SK-N-SH treated with all-trans-retinoic acid at 6 μM for 48 hours (cell line): ENCODE measurements around the gene METAP1D.

Experiments
- ATAC-seq: fragments of 200-7000 bp; cut with Tn5 transposase; 3 replicates; pipeline ENCODE4 v1.9.1; 2020; ENCODE audit warnings: mild to moderate bottlenecking, moderate library complexity
- CSDC2 ChIP-seq: fragments of 250-450 bp; sonication (Bioruptor Pico); IDR thresholded peaks from 2 replicates; pipeline ENCODE4 v1.5.0; 2020; ENCODE audit warnings: mild to moderate bottlenecking, moderate library complexity
- ESRRG ChIP-seq: fragments of 250-450 bp; sonication (Bioruptor Pico); IDR thresholded peaks from 2 replicates; pipeline ENCODE4 v1.6.1; 2021; ENCODE audit warnings: mild to moderate bottlenecking
- GLIS3 ChIP-seq: fragments of 250-450 bp; sonication (Bioruptor Pico); IDR thresholded peaks from 2 replicates; pipeline ENCODE4 v1.5.0; 2020; ENCODE audit warnings: mild to moderate bottlenecking, moderate library complexity
- ISL1 ChIP-seq: fragments of 250-450 bp; sonication (Bioruptor Pico); IDR thresholded peaks from 2 replicates; pipeline ENCODE4 v2.1.2; 2022; ENCODE audit warnings: mild to moderate bottlenecking, moderate library complexity
- OSR1 ChIP-seq: fragments of 250-450 bp; sonication (Bioruptor Pico); IDR thresholded peaks from 2 replicates; pipeline ENCODE4 v1.8.0; 2022; ENCODE audit warnings: moderate library complexity, mild to moderate bottlenecking, inconsistent platforms
- PPARA ChIP-seq: fragments of 250-450 bp; sonication (Bioruptor Pico); IDR thresholded peaks from 2 replicates; pipeline ENCODE4 v1.5.0; 2020; ENCODE audit warnings: mild to moderate bottlenecking, borderline replicate concordance
- RARB ChIP-seq: fragments of 250-450 bp; sonication (Bioruptor Pico); IDR thresholded peaks from 2 replicates; pipeline ENCODE4 v1.8.0; 2021; ENCODE audit warnings: mild to moderate bottlenecking, moderate library complexity
- SNAI2 ChIP-seq: fragments of 250-450 bp; sonication (Bioruptor Pico); IDR thresholded peaks from 2 replicates; pipeline ENCODE4 v1.5.0; 2020; ENCODE audit warnings: mild to moderate bottlenecking, moderate library complexity
- TCF4 ChIP-seq: fragments of 250-450 bp; sonication (Bioruptor Pico); IDR thresholded peaks from 2 replicates; pipeline ENCODE4 v1.8.0; 2021; ENCODE audit warnings: mild to moderate bottlenecking, moderate library complexity, borderline replicate concordance
- TOX ChIP-seq: fragments of 250-450 bp; sonication (Bioruptor Pico); IDR thresholded peaks from 2 replicates; pipeline ENCODE4 v1.8.0; 2021; ENCODE audit warnings: mild to moderate bottlenecking, moderate library complexity, borderline replicate concordance
- ZC3H10 ChIP-seq: fragments of 250-450 bp; sonication (Bioruptor Pico); IDR thresholded peaks from 2 replicates; pipeline ENCODE4 v1.5.1; 2021; ENCODE audit warnings: mild to moderate bottlenecking, moderate library complexity
- ZFP3 ChIP-seq: fragments of 250-450 bp; sonication (Bioruptor Pico); IDR thresholded peaks from 2 replicates; pipeline ENCODE4 v1.5.0; 2020; ENCODE audit warnings: mild to moderate bottlenecking, moderate library complexity
- ZFP30 ChIP-seq: fragments of 450-650 bp; formaldehyde crosslinking; IDR thresholded peaks from 2 replicates; pipeline ENCODE4 v1.5.0; 2022; ENCODE audit warnings: mild to moderate bottlenecking, moderate library complexity
- ZNF70 ChIP-seq: fragments of 450-650 bp; formaldehyde crosslinking; IDR thresholded peaks from 2 replicates; pipeline ENCODE4 v1.5.0; 2020; ENCODE audit warnings: mild to moderate bottlenecking, moderate library complexity
- TF ChIP-seq, protein P1 (sequence below): fragments of 250-450 bp; sonication (Bioruptor Pico); IDR thresholded peaks from 2 replicates; pipeline ENCODE4 v1.5.0; 2020; ENCODE audit warnings: mild to moderate bottlenecking, moderate library complexity
- TF ChIP-seq, protein P2 (sequence below): fragments of 250-450 bp; sonication (Bioruptor Pico); IDR thresholded peaks from 2 replicates; pipeline ENCODE4 v1.5.1; 2021; ENCODE audit warnings: mild to moderate bottlenecking, moderate library complexity
- TF ChIP-seq, protein P3 (sequence below): fragments of 250-450 bp; sonication (Bioruptor Pico); IDR thresholded peaks from 2 replicates; pipeline ENCODE4 v1.8.0; 2020; ENCODE audit warnings: mild to moderate bottlenecking, moderate library complexity, borderline replicate concordance
- TF ChIP-seq, protein P4 (sequence below): fragments of 250-450 bp; sonication (Bioruptor Pico); IDR thresholded peaks from 2 replicates; pipeline ENCODE4 v1.5.1; 2020; ENCODE audit warnings: low read depth, mild to moderate bottlenecking, moderate library complexity

METAP1D gene

DNA sequence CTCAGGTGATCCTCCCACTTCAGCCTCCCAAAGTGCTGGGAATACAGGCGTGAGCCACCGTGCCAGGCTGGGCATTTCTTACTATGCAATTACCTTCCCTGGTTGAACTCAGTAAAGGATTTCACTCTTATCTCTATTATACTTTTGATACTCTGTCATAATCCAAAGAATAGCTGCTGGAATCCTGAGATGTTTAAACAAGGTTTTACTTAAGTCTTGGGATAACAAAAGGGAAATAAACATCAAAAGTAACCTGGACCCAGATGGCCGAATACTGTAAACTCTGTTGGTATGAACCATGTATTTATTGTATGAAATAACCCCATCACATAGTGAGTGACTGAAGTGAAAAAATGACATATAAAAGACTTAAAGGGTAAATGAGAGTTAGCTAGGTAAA, 114.8 kb downstream of the METAP1D start:
- ATAC-seq, result no peak
- TF ChIP-seq, protein P1, sequence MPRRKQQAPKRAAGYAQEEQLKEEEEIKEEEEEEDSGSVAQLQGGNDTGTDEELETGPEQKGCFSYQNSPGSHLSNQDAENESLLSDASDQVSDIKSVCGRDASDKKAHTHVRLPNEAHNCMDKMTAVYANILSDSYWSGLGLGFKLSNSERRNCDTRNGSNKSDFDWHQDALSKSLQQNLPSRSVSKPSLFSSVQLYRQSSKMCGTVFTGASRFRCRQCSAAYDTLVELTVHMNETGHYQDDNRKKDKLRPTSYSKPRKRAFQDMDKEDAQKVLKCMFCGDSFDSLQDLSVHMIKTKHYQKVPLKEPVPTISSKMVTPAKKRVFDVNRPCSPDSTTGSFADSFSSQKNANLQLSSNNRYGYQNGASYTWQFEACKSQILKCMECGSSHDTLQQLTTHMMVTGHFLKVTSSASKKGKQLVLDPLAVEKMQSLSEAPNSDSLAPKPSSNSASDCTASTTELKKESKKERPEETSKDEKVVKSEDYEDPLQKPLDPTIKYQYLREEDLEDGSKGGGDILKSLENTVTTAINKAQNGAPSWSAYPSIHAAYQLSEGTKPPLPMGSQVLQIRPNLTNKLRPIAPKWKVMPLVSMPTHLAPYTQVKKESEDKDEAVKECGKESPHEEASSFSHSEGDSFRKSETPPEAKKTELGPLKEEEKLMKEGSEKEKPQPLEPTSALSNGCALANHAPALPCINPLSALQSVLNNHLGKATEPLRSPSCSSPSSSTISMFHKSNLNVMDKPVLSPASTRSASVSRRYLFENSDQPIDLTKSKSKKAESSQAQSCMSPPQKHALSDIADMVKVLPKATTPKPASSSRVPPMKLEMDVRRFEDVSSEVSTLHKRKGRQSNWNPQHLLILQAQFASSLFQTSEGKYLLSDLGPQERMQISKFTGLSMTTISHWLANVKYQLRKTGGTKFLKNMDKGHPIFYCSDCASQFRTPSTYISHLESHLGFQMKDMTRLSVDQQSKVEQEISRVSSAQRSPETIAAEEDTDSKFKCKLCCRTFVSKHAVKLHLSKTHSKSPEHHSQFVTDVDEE, result no peak
- TF ChIP-seq, protein P2, sequence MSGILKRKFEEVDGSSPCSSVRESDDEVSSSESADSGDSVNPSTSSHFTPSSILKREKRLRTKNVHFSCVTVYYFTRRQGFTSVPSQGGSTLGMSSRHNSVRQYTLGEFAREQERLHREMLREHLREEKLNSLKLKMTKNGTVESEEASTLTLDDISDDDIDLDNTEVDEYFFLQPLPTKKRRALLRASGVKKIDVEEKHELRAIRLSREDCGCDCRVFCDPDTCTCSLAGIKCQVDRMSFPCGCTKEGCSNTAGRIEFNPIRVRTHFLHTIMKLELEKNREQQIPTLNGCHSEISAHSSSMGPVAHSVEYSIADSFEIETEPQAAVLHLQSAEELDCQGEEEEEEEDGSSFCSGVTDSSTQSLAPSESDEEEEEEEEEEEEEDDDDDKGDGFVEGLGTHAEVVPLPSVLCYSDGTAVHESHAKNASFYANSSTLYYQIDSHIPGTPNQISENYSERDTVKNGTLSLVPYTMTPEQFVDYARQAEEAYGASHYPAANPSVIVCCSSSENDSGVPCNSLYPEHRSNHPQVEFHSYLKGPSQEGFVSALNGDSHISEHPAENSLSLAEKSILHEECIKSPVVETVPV (CRISPR knock-in tag), result no peak
- TF ChIP-seq GLIS3 (CRISPR knock-in tag) (no peak), PPARA (CRISPR knock-in tag) (no peak)

DNA sequence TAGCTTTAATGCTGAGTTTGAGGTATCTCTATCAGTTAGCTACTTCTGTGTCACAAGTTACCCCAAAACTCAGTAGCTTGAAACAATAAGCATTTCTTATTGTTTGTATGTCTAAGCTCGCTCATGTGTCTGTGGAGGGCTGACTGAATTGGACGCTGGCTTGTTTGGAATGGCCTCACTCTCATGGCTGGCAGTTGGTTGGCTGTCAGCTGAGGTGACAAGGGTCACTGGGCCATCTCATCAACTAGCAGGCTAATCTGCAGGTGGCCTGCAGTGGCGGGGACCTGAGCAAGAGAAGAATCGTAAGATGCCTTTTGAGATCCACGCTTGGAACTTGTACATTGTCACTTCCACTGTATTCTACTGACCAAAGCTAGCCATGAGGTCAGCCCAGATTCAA, 116.4 kb downstream of the METAP1D start:
- TF ChIP-seq, protein P1, result no peak
- TF ChIP-seq PPARA (CRISPR knock-in tag), result no peak
- no peak for TF ChIP-seq ZFP3 (CRISPR knock-in tag)
- no peak for TF ChIP-seq SNAI2 (CRISPR knock-in tag)
- no peak for TF ChIP-seq OSR1 (CRISPR knock-in tag)
- TF ChIP-seq ZC3H10 (CRISPR knock-in tag), result no peak
- TF ChIP-seq, protein P3, sequence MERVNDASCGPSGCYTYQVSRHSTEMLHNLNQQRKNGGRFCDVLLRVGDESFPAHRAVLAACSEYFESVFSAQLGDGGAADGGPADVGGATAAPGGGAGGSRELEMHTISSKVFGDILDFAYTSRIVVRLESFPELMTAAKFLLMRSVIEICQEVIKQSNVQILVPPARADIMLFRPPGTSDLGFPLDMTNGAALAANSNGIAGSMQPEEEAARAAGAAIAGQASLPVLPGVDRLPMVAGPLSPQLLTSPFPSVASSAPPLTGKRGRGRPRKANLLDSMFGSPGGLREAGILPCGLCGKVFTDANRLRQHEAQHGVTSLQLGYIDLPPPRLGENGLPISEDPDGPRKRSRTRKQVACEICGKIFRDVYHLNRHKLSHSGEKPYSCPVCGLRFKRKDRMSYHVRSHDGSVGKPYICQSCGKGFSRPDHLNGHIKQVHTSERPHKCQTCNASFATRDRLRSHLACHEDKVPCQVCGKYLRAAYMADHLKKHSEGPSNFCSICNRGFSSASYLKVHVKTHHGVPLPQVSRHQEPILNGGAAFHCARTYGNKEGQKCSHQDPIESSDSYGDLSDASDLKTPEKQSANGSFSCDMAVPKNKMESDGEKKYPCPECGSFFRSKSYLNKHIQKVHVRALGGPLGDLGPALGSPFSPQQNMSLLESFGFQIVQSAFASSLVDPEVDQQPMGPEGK, result no peak
- TF ChIP-seq ESRRG, result no peak
- TF ChIP-seq RARB (CRISPR knock-in tag), result no peak
- TF ChIP-seq, all 23 proteins: peak for 0
- ATAC-seq, result no peak

DNA sequence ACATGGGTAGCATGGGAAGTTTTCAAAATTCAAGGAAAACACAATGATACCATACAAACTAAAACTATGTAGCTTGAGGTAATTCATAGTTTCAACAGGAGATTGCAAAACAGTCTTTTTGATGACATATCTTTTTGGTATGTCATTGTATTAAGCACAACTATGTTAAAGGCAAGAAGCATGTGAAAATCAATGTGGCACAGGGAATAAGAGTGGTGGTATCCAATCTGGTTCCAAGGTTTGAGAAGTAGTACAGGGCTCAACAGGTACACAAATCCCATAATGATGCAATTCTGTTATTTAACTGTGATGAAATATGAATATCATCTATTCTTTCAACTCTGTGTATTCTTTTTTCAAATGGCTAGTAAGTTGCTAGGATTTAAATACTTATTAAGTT, 119.3 kb downstream of the METAP1D start:
- TF ChIP-seq ISL1 (CRISPR knock-in tag) (no peak), ZNF70 (no peak), TOX (CRISPR knock-in tag) (no peak), ZFP30 (CRISPR knock-in tag) (no peak), CSDC2 (no peak), TCF4 (no peak)
- TF ChIP-seq, protein P4, sequence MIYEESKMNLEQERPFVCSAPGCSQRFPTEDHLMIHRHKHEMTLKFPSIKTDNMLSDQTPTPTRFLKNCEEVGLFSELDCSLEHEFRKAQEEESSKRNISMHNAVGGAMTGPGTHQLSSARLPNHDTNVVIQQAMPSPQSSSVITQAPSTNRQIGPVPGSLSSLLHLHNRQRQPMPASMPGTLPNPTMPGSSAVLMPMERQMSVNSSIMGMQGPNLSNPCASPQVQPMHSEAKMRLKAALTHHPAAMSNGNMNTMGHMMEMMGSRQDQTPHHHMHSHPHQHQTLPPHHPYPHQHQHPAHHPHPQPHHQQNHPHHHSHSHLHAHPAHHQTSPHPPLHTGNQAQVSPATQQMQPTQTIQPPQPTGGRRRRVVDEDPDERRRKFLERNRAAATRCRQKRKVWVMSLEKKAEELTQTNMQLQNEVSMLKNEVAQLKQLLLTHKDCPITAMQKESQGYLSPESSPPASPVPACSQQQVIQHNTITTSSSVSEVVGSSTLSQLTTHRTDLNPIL, result no peak
- TF ChIP-seq, protein P3, result no peak
- peak; percentile 70 for ATAC-seq
